H9 (cell line): ENCODE results near the gene NCOA4. TPM values are rescaled to one million over a fixed set of nuclear protein-coding genes. Genes with fewer than 3 reads are reported as not detected.

ENCODE experiments used
- DNase-seq: peaks from one replicate; pipeline ENCODE4 v3.0.0-alpha.2; 2017
- H2AFZ ChIP-seq: one replicate; pipeline ENCODE4 v1.6.1; 2013; ENCODE audit warnings: mild to moderate bottlenecking, low read length, control low read depth, moderate library complexity
- H2AK5ac ChIP-seq: 2 replicates; pipeline ENCODE4 v1.6.1; 2013; ENCODE audit warnings: low read length, control low read depth, mixed read lengths; ENCODE audit not compliant: insufficient read length
- H2BK120ac ChIP-seq: one replicate; pipeline ENCODE4 v1.6.1; 2013; ENCODE audit warnings: low read depth, mild to moderate bottlenecking, low read length, control low read depth, inconsistent platforms; ENCODE audit not compliant: poor library complexity, severe bottlenecking
- H2BK12ac ChIP-seq: 2 replicates; pipeline ENCODE4 v1.6.1; 2013; ENCODE audit warnings: low read length, control low read depth, mixed read lengths, low read depth; ENCODE audit not compliant: insufficient read length
- H2BK15ac ChIP-seq: 2 replicates; pipeline ENCODE4 v1.6.1; 2013; ENCODE audit warnings: low read depth, low read length, control low read depth
- H2BK20ac ChIP-seq: one replicate; pipeline ENCODE4 v1.6.1; 2013; ENCODE audit warnings: low read depth, mild to moderate bottlenecking, low read length, control low read depth, inconsistent platforms; ENCODE audit not compliant: poor library complexity, severe bottlenecking
- H2BK5ac ChIP-seq: 2 replicates; pipeline ENCODE4 v1.6.1; 2013; ENCODE audit warnings: low read length, control low read depth, mixed read lengths; ENCODE audit not compliant: insufficient read length
- H3K14ac ChIP-seq: 2 replicates; pipeline ENCODE4 v1.6.1; 2013; ENCODE audit warnings: low read length, control low read depth; ENCODE audit not compliant: insufficient read depth
- H3K18ac ChIP-seq: 2 replicates; pipeline ENCODE4 v1.6.1; 2013; ENCODE audit warnings: low read depth, mild to moderate bottlenecking, mixed read lengths, low read length, control low read depth; ENCODE audit not compliant: insufficient read length
- H3K23ac ChIP-seq: 2 replicates; pipeline ENCODE4 v1.6.1; 2013; ENCODE audit warnings: low read length, control low read depth, mixed read lengths, low read depth; ENCODE audit not compliant: insufficient read length
- H3K23me2 ChIP-seq: 2 replicates; pipeline ENCODE4 v1.6.1; 2013; ENCODE audit warnings: low read depth, mild to moderate bottlenecking, mixed read lengths, low read length, control low read depth; ENCODE audit not compliant: insufficient read length, poor library complexity, severe bottlenecking
- H3K27ac ChIP-seq: 2 replicates; pipeline ENCODE4 v1.5.1; 2013; ENCODE audit warnings: low read length, control low read depth, mixed read lengths, low read depth; ENCODE audit not compliant: insufficient read length
- H3K27me3 ChIP-seq: 2 replicates; pipeline ENCODE4 v1.6.1; 2013; ENCODE audit warnings: low read length, control low read depth, inconsistent platforms; ENCODE audit not compliant: insufficient read depth
- H3K4ac ChIP-seq: 2 replicates; pipeline ENCODE4 v1.6.1; 2013; ENCODE audit warnings: low read depth, mild to moderate bottlenecking, control low read depth, inconsistent platforms, low read length, moderate library complexity
- H3K4me1 ChIP-seq: 2 replicates; pipeline ENCODE4 v1.6.1; 2013; ENCODE audit warnings: low read length, control low read depth, inconsistent platforms; ENCODE audit not compliant: insufficient read depth
- H3K4me2 ChIP-seq: 2 replicates; pipeline ENCODE4 v1.6.1; 2013; ENCODE audit warnings: low read length, control low read depth, mixed read lengths; ENCODE audit not compliant: insufficient read length, insufficient read depth
- H3K56ac ChIP-seq: 2 replicates; pipeline ENCODE4 v1.6.1; 2013; ENCODE audit warnings: low read depth, mild to moderate bottlenecking, mixed read lengths, low read length, control low read depth; ENCODE audit not compliant: insufficient read length
- H3K79me1 ChIP-seq: 2 replicates; pipeline ENCODE4 v1.6.1; 2013; ENCODE audit warnings: low read depth, mild to moderate bottlenecking, moderate library complexity, low read length, control low read depth, inconsistent platforms; ENCODE audit not compliant: insufficient read depth, poor library complexity, severe bottlenecking
- H3K79me2 ChIP-seq: 2 replicates; pipeline ENCODE4 v1.6.1; 2013; ENCODE audit warnings: low read length, control low read depth, inconsistent platforms; ENCODE audit not compliant: insufficient read depth
- H3K9ac ChIP-seq: 2 replicates; pipeline ENCODE4 v1.6.1; 2013; ENCODE audit warnings: low read length, control low read depth, mixed read lengths; ENCODE audit not compliant: insufficient read length; ENCODE audit errors: extremely low read depth
- H3K9me3 ChIP-seq: one replicate; pipeline ENCODE4 v1.6.1; 2013; ENCODE audit warnings: low read depth, low read length, inconsistent platforms; ENCODE audit not compliant: control insufficient read depth
- H3T11ph ChIP-seq: one replicate; pipeline ENCODE4 v1.6.1; 2013; ENCODE audit warnings: mild to moderate bottlenecking, low read length, control low read depth, inconsistent platforms
- H4K20me1 ChIP-seq: one replicate; pipeline ENCODE4 v1.6.1; 2013; ENCODE audit not compliant: control insufficient read depth, insufficient read length, insufficient read depth
- H4K5ac ChIP-seq: 2 replicates; pipeline ENCODE4 v1.6.1; 2013; ENCODE audit warnings: low read depth, mild to moderate bottlenecking, mixed read lengths, low read length, control low read depth; ENCODE audit not compliant: insufficient read length
- H4K8ac ChIP-seq: replicated peaks from 2 replicates; pipeline ENCODE4 v1.6.1; 2013; ENCODE audit warnings: low read length, control low read depth, mixed read lengths, low read depth; ENCODE audit not compliant: insufficient read length
- H4K91ac ChIP-seq: 2 replicates; pipeline ENCODE4 v1.6.1; 2013; ENCODE audit warnings: low read depth, mild to moderate bottlenecking, moderate library complexity, mixed read lengths, low read length, control low read depth; ENCODE audit not compliant: insufficient read length
- H3K27ac Mint-ChIP-seq, 3 experiments: 2 replicates in 2 of 3; 3 replicates in 1 of 3; pipeline ENCODE4 v1.8.0; 2020 to 2021; ENCODE audit warnings: mixed read lengths in 3 of 3, mild to moderate bottlenecking in 1 of 3, moderate library complexity in 1 of 3
- H3K27me3 Mint-ChIP-seq: 2 replicates; pipeline ENCODE4 v1.8.0; 2021; ENCODE audit warnings: low read depth, mild to moderate bottlenecking, moderate library complexity, mixed read lengths
- H3K36me3 Mint-ChIP-seq, 3 experiments: 2 replicates in 2 of 3; 3 replicates in 1 of 3; pipeline ENCODE4 v1.8.0; 2020 to 2021; ENCODE audit warnings: low read depth in 3 of 3, mixed read lengths in 3 of 3; ENCODE audit not compliant: insufficient read depth in 1 of 3
- H3K4me1 Mint-ChIP-seq, 2 experiments: 2 replicates each; pipeline ENCODE4 v1.8.0; 2020; ENCODE audit warnings: mixed read lengths in 2 of 2
- H3K4me3 Mint-ChIP-seq, 2 experiments: 2 replicates in 1 of 2; 3 replicates in 1 of 2; pipeline ENCODE4 v1.8.0; 2020 to 2021; ENCODE audit warnings: mild to moderate bottlenecking in 2 of 2, mixed read lengths in 2 of 2, moderate library complexity in 1 of 2
- H3K9me3 Mint-ChIP-seq, 2 experiments: 2 replicates in 1 of 2; 3 replicates in 1 of 2; pipeline ENCODE4 v1.8.0; 2020; ENCODE audit warnings: mild to moderate bottlenecking in 2 of 2, mixed read lengths in 2 of 2, moderate library complexity in 1 of 2
- CTCF ChIP-seq: fragments of 200-600 bp; sonication (generic); conservative IDR thresholded peaks from 3 replicates; pipeline ENCODE4 v1.8.0; 2021; ENCODE audit warnings: antibody characterized with exemption, mild to moderate bottlenecking
- WGBS: extraction: QIAGEN DNeasy Blood & Tissue Kit; methylation state at CpG from one replicate; pipeline ENCODE4 v1.1.7; 2013; ENCODE audit warnings: missing lambda C conversion rate, low lambda C conversion rate, mixed read lengths; ENCODE audit not compliant: insufficient read length; ENCODE audit errors: extremely low coverage; 5-methylcytosine and 5-hydroxymethylcytosine counted together
- total RNA-seq: library from RNA; stranded (reverse); gene quantifications from 2 replicates; pipeline ENCODE4 v1.2.1, GENCODE V29; 2021

The NCOA4 gene
- total RNA-seq, 1 experiment from 2014 or later = 83.3 TPM

DNA sequence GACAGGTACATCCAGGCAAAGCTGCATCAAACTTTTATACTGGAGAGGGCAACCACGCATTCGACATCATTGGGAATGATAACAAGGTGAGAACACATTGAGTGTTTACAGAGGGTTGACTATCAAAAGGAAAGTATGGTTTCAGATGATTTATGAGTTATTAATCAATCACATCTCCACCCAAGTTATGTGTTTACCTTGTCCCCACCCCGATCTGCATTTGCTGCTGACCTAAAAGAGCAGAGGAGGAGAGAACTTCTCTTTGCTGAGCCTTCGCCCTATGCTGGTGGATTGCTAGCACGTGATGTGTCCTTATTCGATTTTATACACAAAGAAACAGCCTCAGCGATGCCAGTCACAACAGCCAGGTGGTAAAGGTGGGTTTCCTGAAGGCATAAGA, 15.8 kb upstream of the NCOA4 start, which contains the start of gene MSMB:
MSMB (minus strand) TSS at position 9 of the 400 bp plus-strand sequence. CDS start 32 bp downstream, outside the sequence.
- H4K8ac ChIP-seq = no peak within 1 kb of the TSS
- H3K14ac ChIP-seq = no peak within 1 kb of the TSS
- H2BK12ac ChIP-seq = no peak within 1 kb of the TSS
- H2BK5ac ChIP-seq = no peak within 1 kb of the TSS
- Mint-ChIP-seq H3K27ac (no peak within 1 kb of the TSS), H3K36me3 (no peaks in the 10 kb centered on the region), H3K4me3 (no peak within 1 kb of the TSS), H3K4me1 (peaks cover 13 to 17% of the 10 kb centered on the region in 2 experiments), H3K27me3 (peaks cover 4% of the 10 kb centered on the region; the same call in 1 of the 2 replicates), H3K9me3 (no peaks in the 10 kb centered on the region)
- no peaks in the 10 kb centered on the region for H3K79me1 ChIP-seq
- H3K9me3 ChIP-seq = no peaks in the 10 kb centered on the region
- H3K4ac ChIP-seq = no peak within 1 kb of the TSS
- no peak within 1 kb of the TSS for H2BK20ac ChIP-seq
- no peaks in the 10 kb centered on the region for H3K79me2 ChIP-seq
- no peak within 1 kb of the TSS for H3T11ph ChIP-seq
- H3K4me2 ChIP-seq = no peak within 1 kb of the TSS
- TF ChIP-seq CTCF = no peak
- no peak within 1 kb of the TSS for H3K56ac ChIP-seq
- no peak within 1 kb of the TSS for H3K18ac ChIP-seq
- H3K27me3 ChIP-seq = no peaks in the 10 kb centered on the region
- DNase-seq = no peak
- H3K23ac ChIP-seq = no peak within 1 kb of the TSS
- H2BK15ac ChIP-seq = no peak within 1 kb of the TSS
- H4K91ac ChIP-seq = no peak within 1 kb of the TSS
- no peak within 1 kb of the TSS for H3K9ac ChIP-seq
- H3K4me1 ChIP-seq = no peaks in the 10 kb centered on the region; the same call in 1 of the 2 replicates
- no CpG with 5 or more reads among the region's 7 CpGs for WGBS
- H4K20me1 ChIP-seq = no peaks in the 10 kb centered on the region
- no peak within 1 kb of the TSS for H4K5ac ChIP-seq
- H2AFZ ChIP-seq = no peak within 1 kb of the TSS
- H3K27ac ChIP-seq = no peak within 1 kb of the TSS
- no peaks in the 10 kb centered on the region for H3K23me2 ChIP-seq
- no peak within 1 kb of the TSS for H2BK120ac ChIP-seq
- no peak within 1 kb of the TSS for H2AK5ac ChIP-seq
